ENCODE data around the gene SMAD3.
A peak's percentile ranks its signal among the peaks of the same experiment; 100 is the strongest.
"Not testable (repeated sequence)": the region's sequence is repeated elsewhere in the genome, so short reads cannot be mapped to it uniquely, and the experiment has no call there.

Gene SMAD3

GRCh38 chr15:67065531-67066005, at the start of gene SMAD3:
SMAD3 (plus strand) TSS chr15:67065602; CDS start chr15:67066155, 553 bp downstream.
- DNase-seq (ENCODE audit: low read depth, low spot score) = peak; percentile 95

- DNase-seq (ENCODE audit: low read depth, low spot score) = no peak
Observed at GRCh38 chr15:67017311-67017710, 48.1 kb upstream of the SMAD3 start.

- no peak for DNase-seq (ENCODE audit: low read depth, low spot score)
Observed at GRCh38 chr15:67018026-67018425, 47.4 kb upstream of the SMAD3 start.

GRCh38 chr15:67018441-67018840, 47.0 kb upstream of the SMAD3 start:
- no peak for DNase-seq (ENCODE audit: low read depth, low spot score)

GRCh38 chr15:67019069-67019468, 46.3 kb upstream of the SMAD3 start:
- no peak for DNase-seq (ENCODE audit: low read depth, low spot score)

GRCh38 chr15:67019884-67020520, 45.4 kb upstream of the SMAD3 start:
- no peak for DNase-seq (ENCODE audit: low read depth, low spot score)

GRCh38 chr15:67020668-67021067, 44.7 kb upstream of the SMAD3 start:
- DNase-seq (ENCODE audit: low read depth, low spot score) = not testable (repeated sequence)

GRCh38 chr15:67021455-67021854, 43.9 kb upstream of the SMAD3 start:
- DNase-seq (ENCODE audit: low read depth, low spot score) = peak; percentile 62

GRCh38 chr15:67022587-67023105, 42.8 kb upstream of the SMAD3 start:
- DNase-seq (ENCODE audit: low read depth, low spot score) = no peak

- DNase-seq (ENCODE audit: low read depth, low spot score) = peak; percentile 75
Observed at GRCh38 chr15:67023517-67024313, 41.7 kb upstream of the SMAD3 start.

GRCh38 chr15:67024314-67024997, 40.9 kb upstream of the SMAD3 start:
- DNase-seq (ENCODE audit: low read depth, low spot score) = peak; percentile 50

GRCh38 chr15:67024998-67025368, 40.4 kb upstream of the SMAD3 start:
- no peak for DNase-seq (ENCODE audit: low read depth, low spot score)

- no peak for DNase-seq (ENCODE audit: low read depth, low spot score)
Observed at GRCh38 chr15:67025719-67026609, 39.4 kb upstream of the SMAD3 start.

GRCh38 chr15:67026610-67026967, 38.8 kb upstream of the SMAD3 start:
- DNase-seq (ENCODE audit: low read depth, low spot score) = no peak

- DNase-seq (ENCODE audit: low read depth, low spot score) = not testable (repeated sequence)
Observed at GRCh38 chr15:67028440-67028839, 37.0 kb upstream of the SMAD3 start.

GRCh38 chr15:67030036-67030762, 35.2 kb upstream of the SMAD3 start:
- peak; percentile 82 for DNase-seq (ENCODE audit: low read depth, low spot score)

GRCh38 chr15:67031331-67031730, 34.1 kb upstream of the SMAD3 start:
- no peak for DNase-seq (ENCODE audit: low read depth, low spot score)

- no peak for DNase-seq (ENCODE audit: low read depth, low spot score)
Observed at GRCh38 chr15:67032608-67033007, 32.8 kb upstream of the SMAD3 start.

- DNase-seq (ENCODE audit: low read depth, low spot score) = peak; percentile 79
Observed at GRCh38 chr15:67033012-67033411, 32.4 kb upstream of the SMAD3 start.

- DNase-seq (ENCODE audit: low read depth, low spot score) = peak; percentile 48
Observed at GRCh38 chr15:67033571-67034044, 31.8 kb upstream of the SMAD3 start.
